Right atrium auricular region (tissue), 2 donors: ENCODE data around the gene PLA2G2D. TPM values are rescaled to one million over a fixed set of nuclear protein-coding genes. Genes with fewer than 3 reads are reported as not detected.

Source experiments
- DNase-seq: peaks from one replicate; pipeline ENCODE4 v3.0.0-alpha.2; 2019; ENCODE audit warnings: low spot score
- H3K27ac ChIP-seq, 2 donors: fragments of 200-600 bp; sonication (generic); 1 replicate in 1 of 2; 2 replicates in 1 of 2; pipeline ENCODE4 v1.5.1; 2016 to 2019
- H3K27me3 ChIP-seq, 2 donors: fragments of 200-600 bp; sonication (generic); one replicate each; pipeline versions ENCODE4 v1.5.1 to v1.6.0; 2017 to 2019
- H3K36me3 ChIP-seq: fragments of 200-600 bp; sonication (generic); one replicate; pipeline ENCODE4 v1.5.1; 2016
- H3K4me1 ChIP-seq, 2 donors: fragments of 200-600 bp; sonication (generic); one replicate each; pipeline versions ENCODE4 v1.5.1 to v1.6.0; 2017 to 2019
- H3K4me3 ChIP-seq, 2 donors: fragments of 200-600 bp; sonication (generic); 1 replicate in 1 of 2; 2 replicates in 1 of 2; pipeline ENCODE4 v1.5.1; 2017 to 2019; ENCODE audit warnings: mild to moderate bottlenecking in 1 of 2, moderate library complexity in 1 of 2
- H3K9me3 ChIP-seq, 2 donors: fragments of 200-600 bp; sonication (generic); one replicate each; pipeline ENCODE4 v1.5.1; 2019
- total RNA-seq, 2 donors: library from RNA; depleted of rRNA; stranded (reverse); fragments of >200 nt; gene quantifications; one replicate each; pipeline ENCODE4 v1.1.0, GENCODE V29; 2016
- TF ChIP-seq, protein P1 (sequence below), 2 donors: fragments of 200-600 bp; sonication (generic); IDR thresholded peaks; one replicate each; pipeline ENCODE4 v1.5.1; 2019; ENCODE audit warnings: antibody characterized with exemption in 2 of 2

PLA2G2D gene
- total RNA-seq, 2 donors from 2014 or later = not detected

DNA sequence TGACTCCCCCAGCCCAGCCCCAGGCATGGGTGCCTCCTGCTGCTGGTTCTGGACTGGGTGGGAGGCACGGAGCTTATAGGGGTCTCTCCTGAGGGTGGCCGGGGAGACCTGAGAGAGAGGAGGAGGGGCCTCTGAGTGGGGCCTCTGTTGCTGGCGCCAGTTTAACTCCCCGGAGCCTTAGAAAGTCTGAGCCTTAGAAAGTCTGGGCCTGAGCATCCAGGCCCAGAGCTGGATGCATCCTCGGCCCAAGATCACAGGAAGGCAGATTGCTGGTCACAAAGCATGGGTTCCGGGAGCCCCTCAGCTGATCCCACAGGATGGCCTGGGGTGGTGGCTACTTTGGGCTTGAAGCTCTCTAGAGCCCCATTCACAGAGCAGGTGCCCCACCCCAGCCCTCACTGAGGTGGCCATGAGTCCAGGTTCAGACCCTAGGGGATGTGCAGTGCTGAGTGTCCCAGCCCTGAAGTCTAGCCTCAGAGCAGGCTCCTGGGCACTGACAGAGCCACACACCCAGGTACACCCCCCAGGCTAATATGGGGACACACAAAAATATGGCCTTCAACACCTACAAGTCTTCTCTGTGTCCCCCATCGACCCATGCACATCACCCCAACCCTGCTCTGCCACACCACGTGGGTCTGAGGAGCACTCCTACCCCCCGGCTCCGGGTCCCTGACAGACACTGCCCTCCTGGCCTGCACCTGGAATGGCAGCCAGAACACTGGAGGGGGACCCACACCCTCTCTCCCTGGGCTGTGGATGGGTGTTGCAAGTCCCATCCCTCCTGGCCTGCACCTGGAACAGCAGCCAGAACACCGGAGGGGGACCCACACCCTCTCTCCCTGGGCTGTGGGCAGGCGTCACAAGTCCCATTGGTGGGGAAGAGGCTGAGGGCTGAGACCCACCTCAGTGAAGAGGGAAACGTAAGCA is 29.5 kb upstream of the PLA2G2D start:
- H3K27ac ChIP-seq = no peak overlapping the region
- no peaks in the 10 kb centered on the region for H3K36me3 ChIP-seq
- TF ChIP-seq, protein P1, sequence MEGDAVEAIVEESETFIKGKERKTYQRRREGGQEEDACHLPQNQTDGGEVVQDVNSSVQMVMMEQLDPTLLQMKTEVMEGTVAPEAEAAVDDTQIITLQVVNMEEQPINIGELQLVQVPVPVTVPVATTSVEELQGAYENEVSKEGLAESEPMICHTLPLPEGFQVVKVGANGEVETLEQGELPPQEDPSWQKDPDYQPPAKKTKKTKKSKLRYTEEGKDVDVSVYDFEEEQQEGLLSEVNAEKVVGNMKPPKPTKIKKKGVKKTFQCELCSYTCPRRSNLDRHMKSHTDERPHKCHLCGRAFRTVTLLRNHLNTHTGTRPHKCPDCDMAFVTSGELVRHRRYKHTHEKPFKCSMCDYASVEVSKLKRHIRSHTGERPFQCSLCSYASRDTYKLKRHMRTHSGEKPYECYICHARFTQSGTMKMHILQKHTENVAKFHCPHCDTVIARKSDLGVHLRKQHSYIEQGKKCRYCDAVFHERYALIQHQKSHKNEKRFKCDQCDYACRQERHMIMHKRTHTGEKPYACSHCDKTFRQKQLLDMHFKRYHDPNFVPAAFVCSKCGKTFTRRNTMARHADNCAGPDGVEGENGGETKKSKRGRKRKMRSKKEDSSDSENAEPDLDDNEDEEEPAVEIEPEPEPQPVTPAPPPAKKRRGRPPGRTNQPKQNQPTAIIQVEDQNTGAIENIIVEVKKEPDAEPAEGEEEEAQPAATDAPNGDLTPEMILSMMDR (IDR thresholded peaks at IDR 0.05) = no peak
- no peak for DNase-seq
- H3K4me1 ChIP-seq = peaks cover 0 to 16% of the 10 kb centered on the region in 2 donors
- no peak overlapping the region for H3K4me3 ChIP-seq
- H3K9me3 ChIP-seq = no peaks in the 10 kb centered on the region
- H3K27me3 ChIP-seq = no peaks in the 10 kb centered on the region

DNA sequence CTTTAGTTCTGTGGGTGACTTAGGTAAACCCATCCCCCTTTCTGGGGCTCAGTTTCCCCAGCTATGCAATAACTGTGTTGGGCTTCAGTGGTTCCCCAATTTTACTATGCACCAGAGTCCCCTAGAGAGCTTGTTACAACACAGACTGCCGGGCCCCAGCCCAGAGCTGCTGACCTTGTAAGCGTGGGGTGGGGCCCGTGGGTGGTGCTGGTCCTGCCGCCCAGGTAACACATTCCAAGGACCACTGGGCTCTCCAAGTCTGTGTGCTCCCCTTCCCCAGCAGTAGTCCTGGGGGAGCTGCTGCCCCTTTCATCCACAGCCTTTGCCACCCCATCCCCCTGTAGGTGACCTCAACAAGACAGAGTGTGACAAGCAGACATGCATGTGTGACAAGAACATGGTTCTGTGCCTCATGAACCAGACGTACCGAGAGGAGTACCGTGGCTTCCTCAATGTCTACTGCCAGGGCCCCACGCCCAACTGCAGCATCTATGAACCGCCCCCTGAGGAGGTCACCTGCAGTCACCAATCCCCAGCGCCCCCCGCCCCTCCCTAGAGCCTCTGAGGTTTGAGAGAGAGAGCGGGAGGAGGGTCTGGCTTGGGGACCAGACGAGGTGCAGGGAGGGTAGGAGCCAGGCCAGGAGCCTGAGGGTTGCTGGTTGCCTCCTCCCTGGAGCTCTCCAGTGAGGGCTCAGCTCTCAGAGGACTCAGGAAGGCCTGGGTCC is 28.7 kb upstream of the PLA2G2D start:
- no peaks in the 10 kb centered on the region for H3K36me3 ChIP-seq
- TF ChIP-seq, protein P1 (IDR thresholded peaks at IDR 0.05) = no peak
- H3K4me3 ChIP-seq = no peak overlapping the region
- H3K9me3 ChIP-seq = no peaks in the 10 kb centered on the region
- H3K27ac ChIP-seq = no peak overlapping the region
- no peak for DNase-seq
- no peaks in the 10 kb centered on the region for H3K27me3 ChIP-seq
- H3K4me1 ChIP-seq = peaks cover 0 to 13% of the 10 kb centered on the region in 2 donors

DNA sequence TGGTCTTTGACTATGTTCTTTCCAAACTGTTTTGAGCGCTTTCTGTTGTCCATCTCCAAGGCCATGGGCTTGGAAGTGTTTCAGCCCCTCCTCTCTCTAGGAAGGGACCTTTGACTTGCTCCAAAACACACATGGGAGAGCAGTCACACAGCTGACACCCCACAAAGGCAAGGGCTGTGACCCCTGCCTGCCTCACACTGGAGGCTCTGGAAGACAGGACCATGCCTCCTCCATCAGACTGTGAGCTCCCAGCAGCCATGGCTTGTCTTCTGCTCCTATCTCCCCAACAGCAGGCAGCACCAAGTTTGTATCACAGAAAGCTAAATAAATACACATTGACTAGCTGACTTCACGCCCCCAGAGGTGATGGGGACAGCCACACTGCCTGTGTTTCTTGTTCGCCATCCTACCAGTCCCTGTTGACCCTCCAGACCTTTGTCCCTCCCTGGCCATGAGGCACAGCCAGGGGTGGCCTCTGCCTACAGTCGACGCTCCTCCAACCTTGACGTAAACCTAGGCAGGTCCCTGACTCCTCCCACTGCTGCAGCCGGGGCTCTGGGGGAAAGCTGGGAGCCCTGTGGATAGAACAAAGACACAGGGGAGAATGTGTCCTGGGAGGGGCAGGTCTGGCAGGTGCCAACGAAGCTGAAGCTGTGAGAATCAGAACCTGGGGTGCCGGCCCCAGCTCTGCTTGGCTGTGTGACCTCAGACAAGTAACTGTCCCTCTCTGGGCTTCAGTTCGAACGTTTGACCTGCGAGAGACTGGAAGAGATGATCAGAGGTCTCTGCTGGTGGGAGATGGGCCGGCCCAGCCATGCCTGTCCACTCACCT is 24.6 kb upstream of the PLA2G2D start:
- no peaks in the 10 kb centered on the region for H3K36me3 ChIP-seq
- H3K9me3 ChIP-seq = no peaks in the 10 kb centered on the region
- H3K4me1 ChIP-seq = no peaks in the 10 kb centered on the region
- no peaks in the 10 kb centered on the region for H3K27me3 ChIP-seq
- no peak overlapping the region for H3K27ac ChIP-seq
- DNase-seq = no peak
- no peak overlapping the region for H3K4me3 ChIP-seq
- TF ChIP-seq, protein P1 (IDR thresholded peaks at IDR 0.05) = no peak

DNA sequence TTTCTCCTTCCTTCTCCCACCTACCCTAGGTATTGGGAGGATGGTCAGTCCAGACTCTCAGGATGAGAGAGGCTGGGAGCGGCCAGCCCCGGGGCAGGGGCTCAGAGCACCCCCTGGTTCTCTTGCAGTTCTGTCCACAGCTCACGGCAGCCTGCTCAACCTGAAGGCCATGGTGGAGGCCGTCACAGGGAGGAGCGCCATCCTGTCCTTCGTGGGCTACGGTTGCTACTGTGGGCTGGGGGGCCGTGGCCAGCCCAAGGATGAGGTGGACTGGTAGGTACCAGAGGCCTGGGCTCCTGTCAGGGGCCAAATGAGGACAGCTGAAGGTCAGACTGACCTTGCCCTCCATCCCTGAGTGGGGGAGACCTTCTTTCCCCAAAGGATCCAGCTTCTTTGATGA is 24.0 kb upstream of the PLA2G2D start:
- DNase-seq = no peak
- no peak overlapping the region for H3K4me3 ChIP-seq
- TF ChIP-seq, protein P1 (IDR thresholded peaks at IDR 0.05) = no peak

DNA sequence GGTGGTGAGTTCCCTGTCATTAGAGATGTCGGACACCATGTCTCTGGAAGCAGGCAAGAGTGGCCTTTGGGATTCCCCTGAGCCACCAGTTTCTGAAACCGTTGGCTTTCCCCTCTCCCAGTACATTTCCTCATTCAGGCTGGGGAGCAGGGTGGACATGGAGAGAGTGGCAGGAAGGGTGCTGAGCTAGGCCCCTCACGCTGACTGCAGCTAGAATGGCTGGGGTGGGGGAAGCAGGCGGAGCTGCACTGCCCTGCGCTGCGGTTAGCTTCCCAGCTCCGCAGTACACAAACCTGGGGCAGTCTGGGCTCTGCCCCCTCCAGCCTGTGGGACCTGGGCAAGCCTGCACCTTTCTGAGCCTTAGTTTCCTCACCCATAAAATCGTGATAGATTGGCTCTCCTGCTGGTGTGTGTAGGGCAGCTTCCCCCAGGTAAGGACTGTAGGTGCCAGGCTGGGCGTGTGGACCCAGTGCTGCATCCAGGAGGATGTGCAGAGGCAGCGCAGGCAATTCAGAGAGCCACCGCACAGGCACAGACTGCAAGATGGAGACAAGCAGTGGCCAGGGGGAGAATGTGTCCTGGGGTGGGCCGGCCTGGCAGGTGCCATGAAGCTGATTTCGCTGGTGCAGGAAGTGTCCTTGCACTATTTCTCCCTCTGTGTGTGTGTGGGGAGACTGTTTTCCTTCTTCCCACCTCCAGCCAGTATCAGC is 22.8 kb upstream of the PLA2G2D start:
- no peak for DNase-seq
- Histone ChIP-seq H3K27me3 (no peaks in the 10 kb centered on the region), H3K27ac (no peak overlapping the region), H3K9me3 (no peaks in the 10 kb centered on the region), H3K4me3 (no peak overlapping the region), H3K36me3 (no peaks in the 10 kb centered on the region), H3K4me1 (no peaks in the 10 kb centered on the region)
- TF ChIP-seq, protein P1 (IDR thresholded peaks at IDR 0.05) = no peak

More for the DNA sequence above, 24.0 kb upstream of the PLA2G2D start:
- H3K36me3 ChIP-seq = no peaks in the 10 kb centered on the region
- no peak overlapping the region for H3K27ac ChIP-seq
- H3K4me1 ChIP-seq = no peaks in the 10 kb centered on the region
- no peaks in the 10 kb centered on the region for H3K27me3 ChIP-seq
- no peaks in the 10 kb centered on the region for H3K9me3 ChIP-seq
